ENCODE results near the gene LRP5. TPM values are rescaled to one million over a fixed set of nuclear protein-coding genes. Genes with fewer than 3 reads are reported as not detected.

The LRP5 gene
- total RNA-seq, 1 experiment from 2014 or later: 55.2 TPM

GRCh38 chr11:68377389-68377795 lies 65.0 kb downstream of the LRP5 start:
- Histone ChIP-seq H3K4me2 (ENCODE audit: low read length) (no peak overlapping the region), H4K20me1 (ENCODE audit: insufficient read depth) (no peaks in the 10 kb centered on the region), H3K36me3 (ENCODE audit: control insufficient read depth in 1 of 2, insufficient read depth in 2 of 2, low read length in 2 of 2) (no peaks in the 10 kb centered on the region; a peak in 1 of 4 replicates), H3K9ac (ENCODE audit: low read length) (no peak overlapping the region), H3K9me2 (ENCODE audit: insufficient read depth) (no peaks in the 10 kb centered on the region), H3K9me3 (ENCODE audit: control insufficient read depth in 1 of 2, insufficient read depth in 1 of 2, low read depth in 1 of 2, low read length in 2 of 2) (no peaks in the 10 kb centered on the region), H3K4me1 (ENCODE audit: control insufficient read depth in 1 of 2, insufficient read depth in 2 of 2, low read length in 2 of 2) (no peaks in the 10 kb centered on the region), H3K4me3 (replicated peaks in 1 of 2; ENCODE audit: low read depth in 1 of 2, low read length in 2 of 2) (no peak overlapping the region), H3K27me3 (ENCODE audit: insufficient read depth, low read length) (no peaks in the 10 kb centered on the region), H3K79me2 (ENCODE audit: insufficient read depth, low read length) (no peaks in the 10 kb centered on the region), H3K27ac (ENCODE audit: low read depth, low read length) (no peak overlapping the region), H2AFZ (ENCODE audit: low read depth, low read length, poor library complexity, severe bottlenecking) (no peak overlapping the region)
- BruUV-seq (replicated peaks): no TSS peak
- ATAC-seq: no peak
- ChIA-PET CTCF (no interaction called here), RAD21 (ENCODE audit: low non-redundant PET in 1 of 2, low total read pairs in 2 of 2, uncharacterized antibody in 2 of 2, unreplicated experiment in 2 of 2) (no interaction called here), POLR2A (no interaction called here)
- intact Hi-C loops (cut with micrococcal nuclease): no loop called here
- DNase-seq (ENCODE audit: low read depth, low spot score): no peak
- TF ChIP-seq RAD21 (IDR thresholded peaks at IDR 0.05; ENCODE audit: low read depth): no peak
- no peak for TF ChIP-seq ELF1 (IDR thresholded peaks at IDR 0.05; ENCODE audit: borderline replicate concordance, low read depth)
- no peak for TF ChIP-seq MAX (IDR thresholded peaks at IDR 0.05)
- TF ChIP-seq JUND (IDR thresholded peaks at IDR 0.05): no peak
- TF ChIP-seq YY1 (IDR thresholded peaks at IDR 0.05; ENCODE audit: extremely low read depth, insufficient replicate concordance, low read depth, low read length): no peak
- no peak for TF ChIP-seq ZNF274 (IDR thresholded peaks at IDR 0.05; ENCODE audit: low read depth, low read length)
- TF ChIP-seq ZBTB33 (IDR thresholded peaks at IDR 0.05; ENCODE audit: extremely low read depth, insufficient replicate concordance, low read length): no peak
- no peak for TF ChIP-seq REST (IDR thresholded peaks at IDR 0.05; ENCODE audit: low read depth)
- TF ChIP-seq POLR2A (IDR thresholded peaks at IDR 0.05; ENCODE audit: borderline replicate concordance, extremely low read depth, insufficient read depth, insufficient read length): no peak
- TF ChIP-seq TCF7L2 (IDR thresholded peaks at IDR 0.05; ENCODE audit: borderline replicate concordance, extremely low read depth, insufficient read depth, insufficient read length): no peak
- TF ChIP-seq CTCF (IDR thresholded peaks at IDR 0.05 in 2 of 3, conservative IDR thresholded peaks at IDR 0.05 in 1 of 3; ENCODE audit: borderline replicate concordance in 1 of 3, insufficient read depth in 1 of 3, low read depth in 2 of 3, low read length in 2 of 3): no peak
- no peak for TF ChIP-seq EZH2phosphoT487 (IDR thresholded peaks at IDR 0.05; ENCODE audit: borderline replicate concordance)
- TF ChIP-seq EZH2 (IDR thresholded peaks at IDR 0.05): no peak
- TF ChIP-seq EGR1 (IDR thresholded peaks at IDR 0.05; ENCODE audit: low read depth): no peak
- no peak for TF ChIP-seq SIN3A (IDR thresholded peaks at IDR 0.05; ENCODE audit: low read depth)
- no peak for TF ChIP-seq SRF (IDR thresholded peaks at IDR 0.05; ENCODE audit: low read depth)
- no peak for TF ChIP-seq CBX3 (IDR thresholded peaks at IDR 0.05; ENCODE audit: low read depth)
- no peak for TF ChIP-seq FOSL1 (IDR thresholded peaks at IDR 0.05; ENCODE audit: low read depth)
- TF ChIP-seq CEBPB (IDR thresholded peaks at IDR 0.05; ENCODE audit: low read depth): no peak

All from HCT116 (cell line).